ENCODE measurements around the gene ZNF576.

DNA sequence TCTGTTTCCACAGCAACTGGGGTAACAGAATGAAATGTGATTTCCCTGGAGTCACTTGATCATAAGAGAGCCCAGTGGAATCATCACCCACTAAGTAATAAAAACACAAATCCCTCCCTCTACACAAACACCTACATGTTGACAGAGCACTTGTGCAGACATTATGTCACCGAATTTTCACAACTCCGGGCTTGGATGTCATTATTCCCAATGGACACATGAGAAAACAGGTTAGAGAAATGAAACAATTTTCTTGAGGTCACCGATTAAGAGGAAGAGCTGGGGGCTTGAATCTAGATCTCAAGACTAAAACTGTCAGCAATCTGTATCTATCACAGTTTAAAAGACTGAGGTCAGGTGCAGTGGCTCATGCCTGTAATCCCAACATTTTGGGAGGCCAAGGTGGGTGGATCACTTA lies 24.2 kb upstream of the ZNF576 start:
- no peak for TF ChIP-seq SIN3A (IDR thresholded peaks at IDR 0.05; ENCODE audit: borderline replicate concordance, insufficient read depth, low read length)
- no peak for TF ChIP-seq TAF1 (IDR thresholded peaks at IDR 0.05; ENCODE audit: borderline replicate concordance, insufficient read depth, low read length)
- no peak for TF ChIP-seq POLR2AphosphoS5 (IDR thresholded peaks at IDR 0.05; ENCODE audit: low read depth, low read length)
- TF ChIP-seq, protein P1, sequence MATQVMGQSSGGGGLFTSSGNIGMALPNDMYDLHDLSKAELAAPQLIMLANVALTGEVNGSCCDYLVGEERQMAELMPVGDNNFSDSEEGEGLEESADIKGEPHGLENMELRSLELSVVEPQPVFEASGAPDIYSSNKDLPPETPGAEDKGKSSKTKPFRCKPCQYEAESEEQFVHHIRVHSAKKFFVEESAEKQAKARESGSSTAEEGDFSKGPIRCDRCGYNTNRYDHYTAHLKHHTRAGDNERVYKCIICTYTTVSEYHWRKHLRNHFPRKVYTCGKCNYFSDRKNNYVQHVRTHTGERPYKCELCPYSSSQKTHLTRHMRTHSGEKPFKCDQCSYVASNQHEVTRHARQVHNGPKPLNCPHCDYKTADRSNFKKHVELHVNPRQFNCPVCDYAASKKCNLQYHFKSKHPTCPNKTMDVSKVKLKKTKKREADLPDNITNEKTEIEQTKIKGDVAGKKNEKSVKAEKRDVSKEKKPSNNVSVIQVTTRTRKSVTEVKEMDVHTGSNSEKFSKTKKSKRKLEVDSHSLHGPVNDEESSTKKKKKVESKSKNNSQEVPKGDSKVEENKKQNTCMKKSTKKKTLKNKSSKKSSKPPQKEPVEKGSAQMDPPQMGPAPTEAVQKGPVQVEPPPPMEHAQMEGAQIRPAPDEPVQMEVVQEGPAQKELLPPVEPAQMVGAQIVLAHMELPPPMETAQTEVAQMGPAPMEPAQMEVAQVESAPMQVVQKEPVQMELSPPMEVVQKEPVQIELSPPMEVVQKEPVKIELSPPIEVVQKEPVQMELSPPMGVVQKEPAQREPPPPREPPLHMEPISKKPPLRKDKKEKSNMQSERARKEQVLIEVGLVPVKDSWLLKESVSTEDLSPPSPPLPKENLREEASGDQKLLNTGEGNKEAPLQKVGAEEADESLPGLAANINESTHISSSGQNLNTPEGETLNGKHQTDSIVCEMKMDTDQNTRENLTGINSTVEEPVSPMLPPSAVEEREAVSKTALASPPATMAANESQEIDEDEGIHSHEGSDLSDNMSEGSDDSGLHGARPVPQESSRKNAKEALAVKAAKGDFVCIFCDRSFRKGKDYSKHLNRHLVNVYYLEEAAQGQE (IDR thresholded peaks at IDR 0.05; ENCODE audit: insufficient read depth in 1 of 2, low read depth in 2 of 2, low read length in 2 of 2): no peak
